GM12872 (cell line): ENCODE measurements around the gene NME3.

ENCODE experiments used
- TF ChIP-seq, protein P1 (sequence below): IDR thresholded peaks from 3 replicates; pipeline ENCODE4 v1.5.1; 2011; ENCODE audit warnings: low read depth, mild to moderate bottlenecking, low read length, moderate library complexity; ENCODE audit not compliant: insufficient read depth

The NME3 gene

DNA sequence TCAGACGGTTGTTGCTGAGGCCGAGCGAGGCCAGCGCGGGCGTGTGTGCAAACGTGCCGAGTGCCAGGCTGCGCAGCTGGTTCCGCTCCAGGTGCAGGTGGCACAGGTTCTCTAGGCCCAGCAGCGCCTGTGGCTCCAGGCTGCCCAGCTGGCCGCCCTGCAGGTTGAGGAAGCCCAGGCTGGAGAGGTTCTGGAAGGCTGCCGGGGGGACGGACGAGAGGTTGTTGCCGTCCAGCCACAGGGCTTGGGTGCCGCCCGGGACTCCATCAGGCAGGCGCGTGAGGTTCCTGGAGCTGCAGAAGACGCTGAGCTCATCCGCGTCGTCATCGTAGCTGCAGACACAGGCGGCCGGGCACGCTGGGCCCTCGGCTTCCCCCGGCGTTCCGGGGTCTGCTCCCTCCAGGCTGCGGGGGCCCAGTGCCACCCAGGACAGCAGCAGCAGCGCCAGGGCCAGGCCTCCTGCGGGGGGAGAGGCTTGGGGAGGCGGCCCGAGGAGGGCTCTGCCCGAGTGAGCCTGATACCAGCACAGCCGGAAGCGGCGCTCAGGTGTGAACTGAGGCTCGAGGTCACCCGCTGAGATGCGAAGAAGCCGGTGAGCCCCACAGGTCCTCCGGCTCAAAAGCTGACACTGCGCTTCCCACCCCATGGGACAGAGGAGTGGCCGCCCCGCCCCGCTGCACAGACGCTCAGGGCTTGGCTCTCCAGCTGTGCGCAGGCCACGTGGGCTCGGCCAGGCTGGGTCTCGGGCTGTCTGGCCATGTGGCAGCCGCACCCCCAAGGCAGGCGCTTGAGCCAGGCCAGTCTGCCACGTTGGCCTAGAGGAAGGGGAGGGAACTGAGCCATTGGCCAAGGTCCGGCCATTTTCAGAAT, 20.8 kb upstream of the NME3 start:
- TF ChIP-seq, protein P1, sequence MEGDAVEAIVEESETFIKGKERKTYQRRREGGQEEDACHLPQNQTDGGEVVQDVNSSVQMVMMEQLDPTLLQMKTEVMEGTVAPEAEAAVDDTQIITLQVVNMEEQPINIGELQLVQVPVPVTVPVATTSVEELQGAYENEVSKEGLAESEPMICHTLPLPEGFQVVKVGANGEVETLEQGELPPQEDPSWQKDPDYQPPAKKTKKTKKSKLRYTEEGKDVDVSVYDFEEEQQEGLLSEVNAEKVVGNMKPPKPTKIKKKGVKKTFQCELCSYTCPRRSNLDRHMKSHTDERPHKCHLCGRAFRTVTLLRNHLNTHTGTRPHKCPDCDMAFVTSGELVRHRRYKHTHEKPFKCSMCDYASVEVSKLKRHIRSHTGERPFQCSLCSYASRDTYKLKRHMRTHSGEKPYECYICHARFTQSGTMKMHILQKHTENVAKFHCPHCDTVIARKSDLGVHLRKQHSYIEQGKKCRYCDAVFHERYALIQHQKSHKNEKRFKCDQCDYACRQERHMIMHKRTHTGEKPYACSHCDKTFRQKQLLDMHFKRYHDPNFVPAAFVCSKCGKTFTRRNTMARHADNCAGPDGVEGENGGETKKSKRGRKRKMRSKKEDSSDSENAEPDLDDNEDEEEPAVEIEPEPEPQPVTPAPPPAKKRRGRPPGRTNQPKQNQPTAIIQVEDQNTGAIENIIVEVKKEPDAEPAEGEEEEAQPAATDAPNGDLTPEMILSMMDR: no peak

DNA sequence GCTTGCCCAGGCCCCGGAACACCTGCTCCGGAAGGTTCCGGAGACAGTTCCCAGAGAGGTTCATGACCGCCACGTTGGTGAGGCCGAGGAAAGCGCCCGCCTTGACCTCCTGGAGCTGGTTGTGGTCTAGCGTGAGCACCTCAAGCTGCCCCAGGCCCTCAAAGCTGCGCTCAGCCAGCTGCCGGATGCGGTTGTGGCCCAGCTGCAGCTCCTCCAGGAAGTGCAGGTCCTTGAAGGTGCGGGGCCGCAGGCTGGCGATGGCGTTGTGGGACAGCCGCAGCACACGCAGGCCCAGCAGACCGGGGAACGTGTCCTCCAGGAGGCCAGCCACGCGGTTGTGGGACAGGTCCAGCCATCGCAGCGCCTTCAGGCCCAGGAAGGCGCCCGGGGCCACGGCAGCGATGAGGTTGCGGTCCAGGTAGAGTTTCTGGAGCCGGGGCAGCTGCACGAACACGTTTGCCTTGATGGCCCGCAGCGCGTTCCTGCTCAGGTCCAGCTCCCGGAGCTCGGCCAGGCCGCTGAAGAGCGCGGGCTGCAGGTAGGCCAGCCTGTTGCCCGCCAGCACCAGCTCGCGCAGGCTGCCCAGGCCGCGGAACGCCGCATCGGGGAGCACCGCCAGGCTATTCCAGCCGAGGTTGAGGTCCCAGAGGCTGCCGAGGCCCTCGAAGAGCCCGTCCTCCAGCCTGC, 20.1 kb upstream of the NME3 start:
- TF ChIP-seq, protein P1: no peak

DNA sequence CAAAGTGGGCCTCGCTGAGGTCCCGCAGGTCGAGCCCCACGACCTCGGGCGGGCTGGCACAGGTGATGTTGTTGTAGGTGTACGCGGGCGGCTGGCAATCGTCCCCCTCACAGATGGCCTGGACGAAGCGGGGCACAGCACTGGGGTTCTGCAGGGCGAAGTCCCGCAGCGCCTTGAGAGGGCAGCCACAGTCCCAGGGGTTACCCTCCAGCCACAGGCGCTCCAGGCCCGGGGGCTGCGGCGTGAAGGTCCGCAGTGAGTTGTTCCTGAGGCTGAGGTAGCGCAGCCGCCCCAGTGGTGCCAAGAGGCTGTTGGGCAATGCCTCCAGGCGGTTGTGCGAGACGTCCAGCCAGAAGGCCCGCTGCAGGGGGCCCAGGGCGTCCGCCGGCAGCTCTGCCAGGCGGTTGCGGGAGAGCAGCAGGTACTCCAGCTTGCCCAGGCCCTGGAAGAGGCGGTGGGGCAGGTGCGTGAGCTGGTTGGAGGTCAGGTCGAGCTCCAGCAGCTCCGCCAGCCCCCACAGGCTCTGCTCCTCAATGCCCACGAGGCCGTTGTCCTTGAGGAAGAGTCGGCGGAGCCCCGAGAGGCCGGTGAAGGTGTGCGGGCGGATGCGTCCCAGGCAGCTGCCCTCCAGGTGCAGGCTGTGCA, 19.4 kb upstream of the NME3 start:
- TF ChIP-seq, protein P1: no peak

DNA sequence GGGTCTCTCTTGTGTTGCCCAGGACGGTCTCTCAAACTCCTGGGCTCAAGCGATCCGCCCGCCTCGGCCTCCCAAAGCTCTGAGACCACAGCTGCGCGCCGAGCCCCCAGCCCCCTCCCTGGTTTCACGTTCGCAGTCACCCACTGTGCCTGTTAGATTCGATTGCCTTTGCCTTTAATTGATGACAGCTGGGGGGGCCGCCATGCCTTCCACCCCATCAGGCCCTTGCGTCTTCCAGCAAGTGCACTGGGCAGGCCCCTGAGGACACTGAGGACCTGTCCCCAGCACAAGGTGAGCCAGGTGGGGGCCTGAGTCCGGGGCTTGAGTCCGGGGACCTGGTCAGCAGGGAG, 18.9 kb upstream of the NME3 start:
- TF ChIP-seq, protein P1: no peak

DNA sequence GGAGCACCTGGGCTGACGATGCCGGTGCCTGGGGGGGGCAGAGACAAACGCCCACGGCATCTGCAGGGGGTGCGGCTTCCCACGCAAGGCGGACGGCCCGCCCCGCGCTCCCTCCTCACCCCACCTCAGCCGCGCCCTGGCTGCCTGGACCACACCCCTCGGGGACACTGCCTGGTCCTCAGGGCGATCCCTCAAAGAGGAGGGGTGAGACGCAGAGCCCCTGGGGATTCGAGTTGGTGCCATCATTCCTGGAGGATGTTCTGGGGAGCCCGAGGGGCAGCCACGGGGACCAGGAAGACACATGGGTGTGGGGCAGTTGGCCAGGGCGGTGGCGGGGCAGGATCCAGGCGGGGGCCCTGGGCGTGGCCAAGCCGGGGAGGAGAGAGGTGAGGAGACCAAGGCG, 18.3 kb upstream of the NME3 start:
- TF ChIP-seq, protein P1: no peak

DNA sequence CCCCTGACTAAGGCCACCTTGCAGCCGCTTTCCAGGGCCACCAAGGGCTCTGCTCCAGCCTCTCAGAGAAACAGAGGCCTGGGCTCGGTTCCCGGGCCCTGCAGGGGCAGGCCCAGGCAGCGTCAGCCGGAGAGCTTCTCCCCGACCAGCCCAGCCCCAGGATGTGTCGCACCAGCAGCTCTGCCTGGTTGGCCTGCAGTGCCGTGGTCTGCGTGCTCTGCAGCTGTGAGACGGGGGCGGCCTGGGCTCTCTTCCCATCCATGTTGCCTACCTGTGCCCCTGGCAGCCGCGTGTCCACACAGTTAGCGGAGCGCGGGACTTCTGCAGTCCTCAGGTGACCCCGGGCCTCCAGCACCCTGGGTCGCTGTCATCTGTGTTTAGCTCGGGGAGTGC, 17.4 kb upstream of the NME3 start:
- TF ChIP-seq, protein P1: no peak

DNA sequence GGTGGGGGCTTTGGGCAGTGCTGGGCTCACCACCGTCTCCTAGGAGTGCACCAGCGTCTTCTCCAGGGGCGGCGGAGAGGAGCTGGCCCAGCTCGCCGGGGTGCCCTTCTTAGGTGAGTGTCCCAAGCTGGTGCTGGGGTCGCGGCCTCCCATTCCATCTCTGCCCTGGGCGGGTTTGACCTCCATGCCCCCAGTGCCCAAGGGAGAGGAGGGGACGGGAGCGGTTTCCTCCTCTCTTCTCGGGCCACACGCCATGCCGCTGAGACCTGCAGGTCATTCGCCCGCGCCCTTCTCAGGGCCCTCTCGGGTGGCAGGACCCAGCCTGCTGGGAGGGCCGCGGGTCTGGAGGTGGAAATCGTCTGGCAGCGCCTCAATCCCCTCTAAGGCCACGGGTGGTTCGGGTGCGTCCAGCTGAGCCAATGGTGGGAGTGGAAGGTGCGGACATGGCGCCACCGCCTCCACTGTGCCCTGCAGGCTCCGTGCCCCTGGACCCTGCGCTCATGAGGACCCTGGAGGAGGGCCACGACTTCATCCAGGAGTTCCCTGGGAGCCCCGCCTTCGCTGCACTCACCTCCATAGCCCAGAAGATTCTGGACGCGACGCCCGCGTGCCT, 16.9 kb upstream of the NME3 start:
- TF ChIP-seq, protein P1: no peak
